SU-DHL-6 (cell line): ENCODE measurements around the gene ID3.

Experiments
- CTCF ChIP-seq: fragments of 200-600 bp; sonication (generic); IDR thresholded peaks from one replicate; pipeline ENCODE4 v1.5.1; 2017; ENCODE audit warnings: antibody characterized with exemption, mild to moderate bottlenecking, low read length, moderate library complexity; ENCODE audit not compliant: insufficient read depth, poor library complexity, severe bottlenecking
- EZH2phosphoT487 ChIP-seq: fragments of 200-600 bp; sonication (generic), shearing (Covaris generic); conservative IDR thresholded peaks from 2 replicates; pipeline ENCODE4 v1.6.1; 2018; ENCODE audit warnings: mild to moderate bottlenecking, antibody characterized with exemption, low read length, moderate library complexity, mixed read lengths

- no peak for TF ChIP-seq EZH2phosphoT487
- no peak for TF ChIP-seq CTCF
Observed at GRCh38 chr1:23581219-23581618, 21.9 kb upstream of the ID3 start.
